Omental fat pad (tissue), 4 donors: ENCODE measurements around the gene UST. TPM values are rescaled to one million over a fixed set of nuclear protein-coding genes. Genes with fewer than 3 reads are reported as not detected.
A peak's percentile ranks its signal among the peaks of the same experiment; 100 is the strongest.
"Not testable (repeated sequence)": the region's sequence is repeated elsewhere in the genome, so short reads cannot be mapped to it uniquely, and the experiment has no call there.

Experiments
- ATAC-seq: fragments of 150-250 bp; one replicate; pipeline ENCODE4 v1.9.1; 2016; ENCODE audit warnings: mild to moderate bottlenecking, moderate library complexity; ENCODE audit not compliant: low FRiP score
- DNase-seq: peaks from one replicate; pipeline ENCODE4 v3.0.0-alpha.2; 2019; ENCODE audit warnings: low spot score
- CTCF ChIP-seq, 3 donors: fragments of 450-650 bp; IDR thresholded peaks; one replicate each; pipeline ENCODE4 v1.5.1; 2016 to 2017; ENCODE audit warnings: antibody characterized with exemption in 3 of 3, mild to moderate bottlenecking in 3 of 3, moderate library complexity in 2 of 3
- total RNA-seq, 4 donors: library from RNA; depleted of rRNA; stranded (reverse); fragments of >200 nt; gene quantifications; one replicate each; pipeline ENCODE4 v1.1.0, GENCODE V29; 2016

UST gene
- total RNA-seq, 4 donors from 2014 or later = 9.2 to 20.8 (median 15.0) TPM

GRCh38 chr6:148747145-148747470, 278 bp downstream of the UST start:
- DNase-seq (no peak), ATAC-seq (peak; percentile 64)
- TF ChIP-seq CTCF (IDR thresholded peaks at IDR 0.05) = no peak

- DNase-seq = no peak
- ATAC-seq = peak; percentile 27
- TF ChIP-seq CTCF (IDR thresholded peaks at IDR 0.05) = no peak
These were observed 788 bp downstream of the UST start for GRCh38 chr6:148747471-148748165.

- no peak for ATAC-seq
- TF ChIP-seq CTCF (IDR thresholded peaks at IDR 0.05) = no peak
- no peak for DNase-seq
These were observed 2.8 kb downstream of the UST start for GRCh38 chr6:148749674-148750073.

GRCh38 chr6:148750838-148751792, 4.3 kb downstream of the UST start:
- no peak for DNase-seq
- no peak for TF ChIP-seq CTCF (IDR thresholded peaks at IDR 0.05)
- no peak for ATAC-seq

- ATAC-seq = no peak
- TF ChIP-seq CTCF (IDR thresholded peaks at IDR 0.05) = no peak
- DNase-seq = no peak
These were observed 5.0 kb downstream of the UST start for GRCh38 chr6:148751793-148752170.

- not testable (repeated sequence) for DNase-seq, ATAC-seq
These were observed 8.5 kb downstream of the UST start for GRCh38 chr6:148755379-148755778.

- DNase-seq (no peak), ATAC-seq (no peak)
- no peak for TF ChIP-seq CTCF (IDR thresholded peaks at IDR 0.05)
These were observed 11.2 kb downstream of the UST start for GRCh38 chr6:148757944-148758480.
